Left forelimb (tissue), 1 donor: Measurements from ENCODE around the gene PHLDA1.
"Not testable (repeated sequence)": the region's sequence is repeated elsewhere in the genome, so short reads cannot be mapped to it uniquely, and the experiment has no call there.

ENCODE experiments used
- DNase-seq: peaks from one replicate; pipeline ENCODE4 v3.0.0-alpha.2; 2018; ENCODE audit warnings: low spot score

The PHLDA1 gene

GRCh38 chr12:76018111-76018510, 13.5 kb downstream of the PHLDA1 start:
- no peak for DNase-seq

- DNase-seq = no peak
Measured at GRCh38 chr12:76014007-76014406, 17.6 kb downstream of the PHLDA1 start.

- DNase-seq = no peak
Measured at GRCh38 chr12:76013603-76014002, 18.0 kb downstream of the PHLDA1 start.

GRCh38 chr12:76012644-76013043, 18.9 kb downstream of the PHLDA1 start:
- no peak for DNase-seq

DNA sequence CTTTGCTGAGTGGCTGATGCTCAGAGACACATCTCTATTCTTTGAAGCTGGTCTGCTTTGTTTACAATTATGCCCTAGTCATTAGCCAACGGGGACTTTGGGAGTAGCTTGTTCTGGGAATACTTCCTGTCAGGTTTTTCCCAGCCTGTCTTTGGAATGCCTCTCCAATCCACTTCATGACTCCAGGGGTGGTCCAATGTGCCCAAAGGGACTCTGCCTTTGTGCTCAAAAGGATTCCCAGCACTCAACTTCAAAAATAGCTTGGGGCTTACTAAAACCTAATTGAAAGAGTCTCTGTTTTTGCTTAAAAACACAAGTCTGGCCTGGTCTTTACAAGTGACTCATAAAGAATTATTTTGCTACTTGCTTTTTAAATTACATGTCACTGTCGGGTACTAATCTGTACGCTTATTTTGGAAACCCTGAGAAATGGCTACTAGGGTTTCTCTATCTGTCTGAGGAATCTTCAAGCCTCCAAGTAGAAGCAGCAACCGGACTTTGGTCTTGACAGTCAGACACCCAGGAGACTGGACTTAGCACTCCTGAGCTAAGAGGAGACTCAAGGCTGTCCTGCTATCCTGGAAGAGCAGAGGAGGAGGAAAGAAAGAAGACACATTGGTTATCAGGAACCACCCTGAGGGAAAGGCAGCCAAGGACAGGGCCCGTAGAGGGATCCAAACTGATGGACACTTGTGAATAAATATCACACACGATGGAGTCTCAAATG, 20.7 kb downstream of the PHLDA1 start:
- DNase-seq = no peak

DNA sequence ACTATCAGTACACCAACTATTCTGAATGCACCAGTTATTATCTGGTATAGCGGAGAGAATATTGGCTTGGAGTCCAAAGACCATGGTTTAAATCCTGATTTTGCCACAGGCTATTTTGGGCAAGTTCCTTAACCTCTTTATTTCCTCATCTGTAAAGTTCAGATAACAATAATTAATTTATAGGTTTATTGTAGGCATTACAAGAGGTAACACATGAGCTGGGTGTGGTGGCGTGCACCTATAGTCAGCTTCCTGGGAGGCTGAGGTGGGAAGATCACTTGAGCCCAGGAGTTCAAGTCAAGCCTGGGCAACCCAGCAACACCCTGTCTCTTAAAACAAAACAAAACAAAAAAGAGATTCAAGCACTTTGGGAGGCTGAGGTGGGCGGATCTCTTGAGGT, 23.1 kb downstream of the PHLDA1 start:
- no peak for DNase-seq

- DNase-seq = no peak
Measured at GRCh38 chr12:76007640-76008039, 23.9 kb downstream of the PHLDA1 start.

DNA sequence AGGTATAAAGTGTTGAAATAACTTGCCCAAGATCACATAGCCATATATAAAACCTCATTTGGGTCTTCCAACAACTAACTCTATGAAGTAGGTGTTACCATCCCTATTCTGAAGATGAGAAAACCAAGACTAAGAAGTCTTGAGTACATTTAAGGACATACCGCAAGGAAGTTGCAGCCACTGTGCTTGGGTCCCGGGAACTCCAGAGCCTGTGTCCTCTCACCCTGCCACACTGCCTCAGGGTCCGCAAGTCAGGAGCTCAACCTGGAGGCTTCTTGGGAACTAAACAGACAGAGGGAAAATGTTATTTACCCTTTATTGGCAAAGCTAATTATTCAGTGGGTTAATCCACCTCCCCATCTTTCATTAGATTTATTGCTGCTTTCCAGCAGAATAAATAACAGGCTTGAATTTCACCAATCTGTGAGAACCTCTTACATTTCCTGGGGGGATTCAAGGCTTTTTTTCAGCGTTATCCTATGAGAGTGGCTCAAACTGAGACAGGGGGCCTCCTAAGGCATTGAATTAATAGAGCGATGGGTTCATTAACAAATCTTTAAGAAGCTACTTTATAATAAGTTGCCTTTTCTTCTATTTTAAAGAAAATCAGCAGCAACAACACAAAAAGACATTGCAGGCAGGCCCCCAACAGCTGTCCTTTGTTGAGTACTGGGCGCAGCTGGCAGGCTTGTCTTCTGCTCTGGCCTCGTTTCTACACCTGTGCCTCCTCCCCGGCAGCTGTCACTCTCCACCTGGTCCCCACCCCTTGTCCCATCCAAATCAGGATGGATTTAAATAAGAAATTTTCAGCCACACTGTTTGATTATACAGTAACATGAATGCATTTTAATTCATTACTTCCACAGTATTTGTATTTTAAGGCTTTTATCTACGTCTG, 25.3 kb downstream of the PHLDA1 start:
- no peak for DNase-seq

- DNase-seq = no peak
Measured at GRCh38 chr12:76003355-76003638, 28.3 kb downstream of the PHLDA1 start.

GRCh38 chr12:76002598-76003354, 28.8 kb downstream of the PHLDA1 start:
- DNase-seq = no peak

- no peak for DNase-seq
Measured at GRCh38 chr12:75998292-75999063, 33.1 kb downstream of the PHLDA1 start.

GRCh38 chr12:75997658-75998057, 33.9 kb downstream of the PHLDA1 start:
- no peak for DNase-seq

DNA sequence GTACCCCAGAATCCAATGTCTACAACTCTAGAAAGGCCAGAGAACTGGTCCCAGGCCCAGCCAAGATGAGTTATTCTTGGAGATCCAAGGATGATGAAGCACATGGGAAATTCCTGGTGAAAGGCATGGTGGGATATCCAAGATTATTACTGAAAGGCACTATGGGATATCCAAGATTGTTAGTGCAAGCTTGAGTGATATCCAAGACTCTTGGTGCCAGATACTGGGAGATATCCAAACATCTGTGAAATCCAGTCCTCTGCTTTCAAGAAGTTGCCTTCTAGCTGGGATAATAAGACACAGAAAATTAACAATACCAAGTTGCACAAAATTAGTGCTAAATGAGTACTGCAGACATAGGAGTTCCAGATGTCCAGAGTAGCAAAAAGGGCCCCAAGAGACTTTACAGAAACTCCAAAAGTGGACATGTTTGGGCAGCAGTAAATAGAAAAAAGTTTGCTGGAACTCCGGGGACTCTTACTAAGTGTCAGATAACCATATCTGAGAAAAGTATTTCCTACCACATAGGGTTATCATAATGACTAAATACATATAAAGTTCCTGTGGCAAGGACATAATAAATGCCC, 34.6 kb downstream of the PHLDA1 start:
- no peak for DNase-seq

GRCh38 chr12:75995691-75996090, 35.9 kb downstream of the PHLDA1 start:
- DNase-seq = no peak

DNA sequence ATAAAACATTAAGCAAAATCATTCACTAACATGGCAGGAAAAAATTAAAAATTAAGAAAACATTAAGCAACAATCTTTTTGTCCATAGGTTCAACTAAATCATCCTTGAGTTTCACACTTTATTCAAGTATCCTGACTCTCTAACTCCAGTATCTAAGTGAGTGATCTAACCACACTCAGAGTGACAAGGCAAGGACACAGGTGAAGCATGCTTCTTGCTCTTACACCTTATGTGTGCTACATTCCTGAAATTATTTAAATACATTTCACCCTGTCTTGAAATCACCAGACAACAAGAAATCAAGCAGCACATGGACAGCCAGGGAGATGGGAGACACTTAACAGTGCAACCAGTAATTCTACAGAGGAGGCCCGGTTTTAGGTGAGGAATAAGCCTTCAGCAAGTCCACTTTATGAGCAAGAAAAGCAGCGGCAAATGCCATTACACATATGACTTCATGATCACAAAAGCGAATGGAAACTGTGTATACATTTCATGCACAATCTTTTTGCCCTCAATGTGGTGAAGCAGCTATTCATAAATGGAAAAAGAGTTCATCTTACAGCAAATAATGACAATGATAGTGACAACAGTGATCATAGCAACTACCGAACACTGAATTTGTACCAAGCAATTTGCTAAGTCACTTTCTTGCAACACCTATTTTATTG, 37.4 kb downstream of the PHLDA1 start:
- DNase-seq = no peak

DNA sequence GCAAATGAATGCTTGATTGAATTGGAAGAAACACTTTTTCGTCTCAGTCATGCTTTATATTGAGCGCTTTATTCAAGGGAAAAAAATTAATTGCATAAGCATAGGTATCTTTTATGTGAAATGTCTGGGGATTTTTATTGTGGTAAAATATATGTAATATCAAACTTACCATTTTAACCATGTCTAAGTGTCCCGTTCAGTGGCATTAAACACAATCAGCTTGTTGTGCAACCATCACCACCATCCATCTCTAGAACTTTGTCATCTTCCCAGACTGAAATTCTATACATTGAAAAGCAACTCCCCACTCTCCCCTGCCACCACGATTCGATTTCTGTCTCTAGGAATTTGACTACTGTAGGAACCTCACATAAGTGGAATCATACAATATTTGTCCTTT, 39.8 kb downstream of the PHLDA1 start:
- no peak for DNase-seq

GRCh38 chr12:75990189-75990912, 41.2 kb downstream of the PHLDA1 start:
- no peak for DNase-seq

GRCh38 chr12:75987709-75988108, 43.9 kb downstream of the PHLDA1 start:
- not testable (repeated sequence) for DNase-seq

GRCh38 chr12:75986001-75986746, 45.4 kb downstream of the PHLDA1 start:
- no peak for DNase-seq

DNA sequence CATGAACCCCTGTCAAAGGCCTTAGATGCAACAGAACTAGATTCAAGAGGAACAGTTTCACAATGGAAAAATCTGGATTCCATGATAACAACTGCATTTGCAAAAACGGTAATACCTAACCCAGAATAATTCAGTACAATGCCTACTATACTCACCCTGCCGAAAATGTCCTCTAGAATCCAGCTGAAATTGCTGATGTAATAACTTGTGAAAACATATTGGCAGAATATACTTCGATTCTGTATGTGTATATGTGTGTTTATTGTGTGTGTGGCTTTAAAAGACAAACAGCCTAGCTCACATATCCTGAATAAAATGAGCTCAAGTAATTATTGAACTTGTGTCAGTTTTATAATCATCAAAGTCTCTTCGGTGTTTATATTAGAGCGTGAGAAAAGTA, 46.0 kb downstream of the PHLDA1 start:
- DNase-seq = no peak
